GM19467 (cell line): ENCODE measurements around the gene TSGA10.
A peak's percentile ranks its signal among the peaks of the same experiment; 100 is the strongest.
"Not testable (repeated sequence)": the region's sequence is repeated elsewhere in the genome, so short reads cannot be mapped to it uniquely, and the experiment has no call there.

Experiments used
- ATAC-seq: cut with Tn5 transposase; IDR thresholded peaks from one replicate; pipeline ENCODE4 v1.9.1; 2021; ENCODE audit warnings: mild to moderate bottlenecking, moderate library complexity; ENCODE audit not compliant: unreplicated experiment

TSGA10 gene

GRCh38 chr2:99154643-99155536 is at the start of gene TSGA10, which contains the start of gene LIPT1:
Gene TSGA10 (minus strand): TSS chr2:99154942. CDS start chr2:99109439, 45,503 bp downstream.
Gene LIPT1 (plus strand): TSS chr2:99154967. CDS start chr2:99161958, 6,991 bp downstream.
- peak; percentile 96 for ATAC-seq

- ATAC-seq: no peak
Measured at GRCh38 chr2:99201959-99202678, 47.4 kb upstream of the TSGA10 start.

- no peak for ATAC-seq
Measured at GRCh38 chr2:99200076-99200800, 45.5 kb upstream of the TSGA10 start.

- no peak for ATAC-seq
Measured at GRCh38 chr2:99198103-99198841, 43.5 kb upstream of the TSGA10 start.

- ATAC-seq: not testable (repeated sequence)
Measured at GRCh38 chr2:99192364-99192763, 37.6 kb upstream of the TSGA10 start.

GRCh38 chr2:99190548-99190947 is 35.8 kb upstream of the TSGA10 start:
- ATAC-seq: no peak

GRCh38 chr2:99188357-99188756 is 33.6 kb upstream of the TSGA10 start:
- no peak for ATAC-seq

GRCh38 chr2:99187011-99187410 is 32.3 kb upstream of the TSGA10 start:
- no peak for ATAC-seq

GRCh38 chr2:99184811-99185210 is 30.1 kb upstream of the TSGA10 start:
- no peak for ATAC-seq

GRCh38 chr2:99183025-99183424 is 28.3 kb upstream of the TSGA10 start:
- no peak for ATAC-seq

GRCh38 chr2:99181624-99182000 is 26.9 kb upstream of the TSGA10 start:
- no peak for ATAC-seq

GRCh38 chr2:99180755-99181623 is 26.2 kb upstream of the TSGA10 start, which contains the start of the genes MITD1 and MRPL30:
Gene MITD1 (minus strand): TSS chr2:99181058. CDS start chr2:99180981, 77 bp downstream.
Gene MRPL30 (plus strand): TSS chr2:99181184. CDS start chr2:99186204, 5,020 bp downstream.
- peak; percentile 88 for ATAC-seq

GRCh38 chr2:99171377-99172140 is 16.8 kb upstream of the TSGA10 start:
- no peak for ATAC-seq

GRCh38 chr2:99169534-99169933 is 14.8 kb upstream of the TSGA10 start:
- no peak for ATAC-seq

- no peak for ATAC-seq
Measured at GRCh38 chr2:99166218-99166617, 11.5 kb upstream of the TSGA10 start.

- ATAC-seq: no peak
Measured at GRCh38 chr2:99159594-99159993, 4.9 kb upstream of the TSGA10 start.

GRCh38 chr2:99158599-99158998 is 3.9 kb upstream of the TSGA10 start:
- ATAC-seq: no peak

- ATAC-seq: no peak
Measured at GRCh38 chr2:99156891-99157290, 2.1 kb upstream of the TSGA10 start.
